Jurkat, Clone E6-1 (cell line): ENCODE data around the gene PROCA1.
"Not testable (repeated sequence)": the region's sequence is repeated elsewhere in the genome, so short reads cannot be mapped to it uniquely, and the experiment has no call there.

Experiments used
- DNase-seq: peaks from one replicate; pipeline ENCODE4 v3.0.0-alpha.2; 2011; ENCODE audit warnings: low read depth, low spot score
- H3K4me3 ChIP-seq: 2 replicates; pipeline ENCODE4 v1.5.1; 2011; ENCODE audit warnings: mild to moderate bottlenecking, low read length, control low read depth, moderate library complexity

PROCA1 gene

DNA sequence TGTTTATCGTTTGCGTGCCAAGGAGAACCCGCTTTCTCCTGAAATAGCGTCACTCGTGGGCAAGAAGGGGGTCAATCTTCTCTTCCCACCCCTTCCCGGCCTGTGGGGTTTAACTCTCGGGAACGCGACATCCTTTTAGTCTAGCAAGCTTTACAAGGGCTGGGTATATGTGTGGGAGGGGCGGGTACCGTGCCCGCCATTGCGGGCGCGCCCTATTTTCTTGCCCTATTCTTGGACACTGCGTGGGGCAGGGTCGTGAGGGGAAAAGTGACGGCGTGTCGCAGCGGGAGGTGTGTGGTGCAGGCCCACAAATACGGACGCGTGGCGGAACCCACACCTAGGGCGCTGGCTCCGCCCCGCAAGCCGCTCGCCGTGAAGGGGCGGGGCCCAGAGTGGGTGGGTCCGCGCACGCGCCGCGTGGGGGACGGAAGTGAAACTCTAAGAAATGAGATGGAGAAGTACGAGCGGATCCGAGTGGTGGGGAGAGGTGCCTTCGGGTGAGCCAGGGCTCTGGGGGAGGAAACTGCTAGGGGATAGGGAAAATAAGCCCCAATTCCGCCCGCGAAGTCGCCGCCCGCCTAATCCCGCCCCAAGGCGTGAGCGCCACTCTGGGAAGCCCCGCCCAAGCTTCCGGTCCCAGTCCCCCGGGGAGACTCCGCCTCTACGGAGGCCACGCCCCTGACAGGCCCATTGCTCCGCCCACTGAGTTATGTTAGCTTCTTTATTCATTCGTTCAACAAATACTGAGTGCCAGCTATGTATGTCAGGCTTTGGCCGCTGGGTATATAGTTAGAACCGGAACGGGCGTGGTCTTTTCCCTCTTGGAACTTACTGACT is 16.9 kb upstream of the PROCA1 start, which contains the start of gene NEK8:
Gene NEK8 (plus strand): TSS at position 425 of the 837 bp plus-strand sequence. CDS start 26 bp downstream, at position 451.
- peak within 1 kb of the TSS; percentile 88 for H3K4me3 ChIP-seq
- DNase-seq: peak; percentile 90

DNA sequence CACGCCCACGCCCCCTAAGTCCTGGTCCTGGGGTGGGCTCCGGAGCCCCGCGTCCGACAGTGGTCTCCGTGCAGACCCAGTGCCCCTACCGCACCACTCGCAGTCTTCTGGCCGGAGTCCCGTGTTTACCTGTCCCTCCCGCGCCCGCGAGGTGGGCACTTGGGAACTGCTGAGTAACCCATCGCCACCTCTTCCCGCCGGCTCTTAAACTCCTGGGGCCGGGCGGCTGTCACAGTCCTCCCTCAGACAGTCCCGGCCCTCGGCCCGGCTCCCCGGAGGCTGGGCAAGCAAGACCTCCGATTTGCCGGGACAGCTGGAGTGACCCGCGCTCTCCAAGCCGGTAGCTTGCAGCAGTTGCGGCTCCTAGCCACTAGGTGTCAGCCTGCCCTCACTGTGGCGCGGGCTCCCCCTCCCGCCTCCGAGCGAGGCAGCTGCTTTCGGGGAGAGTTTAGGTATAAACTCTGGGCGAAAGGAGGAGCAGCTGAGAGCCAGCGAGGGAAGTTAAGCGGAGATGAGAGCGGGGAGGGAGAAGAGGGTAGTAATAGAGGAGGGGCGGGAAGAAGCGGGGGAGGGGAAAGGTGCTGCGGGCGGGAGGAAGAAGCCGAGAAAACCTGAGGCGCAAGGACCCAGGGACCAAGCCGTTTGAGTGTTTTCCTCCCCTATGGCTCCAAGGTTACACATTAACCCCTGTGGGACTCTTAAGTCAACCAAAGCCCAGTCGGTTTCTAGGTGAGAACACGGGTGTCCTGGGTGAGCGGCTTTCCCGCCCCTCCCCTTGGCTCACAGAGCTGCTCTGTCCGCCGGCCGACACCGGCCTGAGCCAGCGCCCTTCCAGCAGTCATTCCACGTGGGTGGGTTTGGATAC is 15.2 kb upstream of the PROCA1 start:
- peak overlapping the region; percentile 88 for H3K4me3 ChIP-seq

DNA sequence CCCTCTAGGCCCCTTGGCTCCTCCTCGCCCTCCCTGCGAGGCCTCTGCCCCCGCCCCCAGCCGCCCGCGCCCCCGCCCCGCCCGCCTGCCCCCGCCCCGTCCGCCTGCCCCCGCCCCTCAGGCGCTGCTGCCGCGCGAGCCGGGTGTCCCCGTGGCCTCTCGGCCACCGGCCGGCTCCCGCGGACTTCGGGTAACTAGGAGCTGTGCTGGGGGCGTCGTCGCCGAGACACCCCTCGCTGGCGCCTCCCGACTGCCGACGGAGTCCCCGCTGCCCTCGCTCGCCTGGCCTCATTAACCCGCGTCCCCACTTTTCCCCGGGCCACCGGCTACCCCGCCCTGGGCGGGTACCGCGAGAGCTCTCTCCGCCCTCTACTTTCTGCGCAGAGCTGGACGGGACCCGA is 14.5 kb upstream of the PROCA1 start, which contains the start of gene TLCD1:
Gene TLCD1 (minus strand): TSS at position 8 of the 401 bp plus-strand sequence. CDS start 136 bp downstream, outside the sequence.
- H3K4me3 ChIP-seq: peak within 1 kb of the TSS; percentile 88
- DNase-seq: no peak

More for the DNA sequence above, 15.2 kb upstream of the PROCA1 start:
- peak; percentile 93 for DNase-seq

DNA sequence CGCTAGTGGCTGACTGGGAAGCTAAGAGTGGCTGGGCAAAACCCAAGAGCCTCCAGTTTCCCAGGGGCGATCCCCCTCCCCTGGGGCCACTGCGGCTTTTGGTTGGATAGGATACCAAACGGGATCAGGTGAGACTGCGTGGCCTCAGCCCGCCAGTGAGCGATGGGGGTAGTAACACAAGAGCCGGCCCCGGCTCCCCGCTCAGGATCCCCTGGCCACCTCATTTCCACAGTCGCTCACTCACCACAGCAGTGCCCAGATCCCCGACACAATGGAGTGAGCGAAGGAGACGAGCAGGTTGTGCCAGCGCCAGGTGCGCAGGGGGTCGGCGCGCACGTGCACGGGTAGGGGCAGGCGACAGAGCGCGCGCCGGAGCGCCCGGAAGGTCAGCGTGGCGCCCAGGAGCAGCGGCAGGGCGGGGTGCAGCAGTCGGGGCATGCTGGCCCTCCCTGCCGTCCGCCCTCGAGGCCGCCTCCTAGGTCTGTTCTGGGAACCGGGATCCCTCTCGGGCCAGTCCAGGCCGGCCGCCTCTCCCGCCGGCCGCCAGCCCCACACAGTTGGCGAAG is 14.1 kb upstream of the PROCA1 start:
- H3K4me3 ChIP-seq: no peak overlapping the region
- DNase-seq: no peak

DNA sequence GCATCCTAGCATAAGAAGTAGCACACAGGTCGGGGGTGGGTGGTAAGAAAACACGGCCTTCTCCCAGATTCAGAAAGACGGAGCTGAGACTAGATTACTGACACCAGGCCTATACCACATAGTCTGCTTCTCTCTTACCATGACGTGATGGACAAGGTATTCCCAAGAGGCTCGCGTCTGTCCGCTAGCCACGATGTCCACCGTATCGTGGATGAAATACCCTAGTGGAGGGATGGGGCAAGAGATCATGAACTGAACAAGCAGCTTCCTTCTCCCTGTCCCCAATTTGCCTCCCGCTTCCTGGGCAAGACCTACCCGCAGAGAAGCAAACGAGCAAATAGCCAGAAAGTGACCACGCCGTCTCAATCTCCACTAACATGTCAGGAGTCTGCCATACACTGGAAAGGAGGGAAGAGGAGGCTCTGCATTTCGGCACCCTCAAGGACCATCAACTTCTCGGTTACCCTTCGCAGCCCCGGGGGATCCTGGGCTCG is 13.5 kb upstream of the PROCA1 start:
- H3K4me3 ChIP-seq: no peak overlapping the region
- DNase-seq: no peak

DNA sequence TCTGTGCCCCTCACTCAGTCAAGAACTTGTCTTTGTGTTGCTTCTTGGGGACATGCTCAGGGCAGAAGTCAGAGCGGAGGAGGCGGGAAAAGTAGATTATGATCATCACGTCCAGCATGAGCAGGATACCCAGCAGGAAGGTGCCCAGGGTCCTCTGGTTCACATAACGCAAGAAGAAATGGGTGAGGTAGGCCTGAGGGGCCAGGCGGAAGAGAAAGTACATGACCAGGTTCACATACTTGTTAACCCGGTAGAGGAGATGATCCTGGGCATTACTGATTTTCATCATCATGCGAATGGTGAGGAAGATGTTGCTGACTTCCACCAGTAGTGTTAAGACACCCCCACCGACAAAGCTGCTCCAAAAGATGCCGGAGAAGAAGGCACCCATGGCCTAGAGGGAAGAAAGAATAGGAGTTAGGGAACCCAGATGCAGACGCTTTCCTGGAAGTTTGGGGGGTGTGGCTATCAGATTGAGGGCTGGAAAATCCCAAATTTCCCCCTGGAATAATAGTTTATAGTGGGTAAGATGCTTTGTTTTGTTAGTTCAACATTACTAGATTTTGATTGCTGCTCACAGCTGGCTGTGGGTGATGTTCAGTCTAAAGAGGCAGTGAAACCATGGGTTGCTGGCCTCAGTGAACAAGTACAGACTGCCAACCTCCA is 12.9 kb upstream of the PROCA1 start:
- no peak overlapping the region for H3K4me3 ChIP-seq
- no peak for DNase-seq

DNA sequence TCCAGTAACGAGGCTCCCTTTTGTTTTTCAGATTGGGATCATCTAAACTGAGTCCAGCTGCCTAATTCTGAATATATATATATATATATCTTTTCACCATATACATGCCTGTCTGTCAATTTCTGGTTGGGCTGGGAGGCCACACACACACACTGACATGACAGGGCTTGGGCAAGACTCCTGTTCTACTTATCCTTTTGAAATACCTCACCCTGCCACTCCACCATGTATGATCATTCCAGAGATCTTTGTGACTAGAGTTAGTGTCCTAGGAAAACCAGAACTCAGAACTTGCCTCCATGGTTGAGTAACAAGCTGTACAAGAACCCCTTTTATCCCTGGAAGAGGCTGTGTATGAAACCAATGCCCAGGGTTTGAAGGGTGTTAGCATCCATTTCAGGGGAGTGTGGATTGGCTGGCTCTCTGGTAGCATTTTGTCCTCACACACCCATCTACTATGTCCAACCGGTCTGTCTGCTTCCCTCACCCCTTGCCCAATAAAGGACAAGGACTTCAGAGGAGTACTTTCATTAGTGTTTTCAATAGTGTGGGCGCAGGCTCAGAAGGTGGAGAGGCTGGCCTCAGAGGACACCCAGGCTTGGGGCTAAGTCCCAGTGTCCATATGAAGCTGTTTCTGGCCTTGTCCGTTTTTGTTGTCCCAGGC is 12.3 kb upstream of the PROCA1 start:
- not testable (repeated sequence) for DNase-seq, H3K4me3 ChIP-seq

DNA sequence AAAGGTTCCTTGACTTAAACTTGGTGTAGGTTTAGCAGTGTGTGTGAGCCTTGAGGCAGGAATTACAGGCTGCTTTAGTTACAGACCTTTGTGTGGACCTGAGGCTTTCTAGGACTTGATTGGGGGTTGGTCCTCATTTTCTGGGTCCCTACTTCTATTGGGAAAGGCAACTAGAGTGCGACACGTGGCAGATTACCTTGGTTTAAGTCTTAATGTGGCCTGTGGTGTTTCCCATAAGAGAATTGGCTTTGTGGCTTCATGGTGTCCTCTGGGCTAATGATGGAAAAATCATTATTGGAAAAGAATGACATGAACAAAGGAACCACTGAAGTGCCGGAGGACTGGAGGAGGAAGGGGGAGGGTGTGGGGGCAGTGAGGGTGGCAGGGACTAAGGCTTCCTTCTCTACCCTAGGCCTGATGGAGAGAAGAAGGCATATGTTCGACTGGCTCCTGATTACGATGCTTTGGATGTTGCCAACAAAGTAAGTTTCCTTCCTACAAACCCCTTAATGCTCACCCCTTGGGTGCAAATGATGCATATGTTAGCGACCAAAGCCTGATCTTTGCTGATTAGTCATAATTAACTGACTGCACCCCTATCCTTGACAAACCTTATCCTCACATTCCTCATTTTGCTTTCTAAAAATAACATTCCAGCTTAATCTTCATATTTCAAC is 11.6 kb upstream of the PROCA1 start:
- no peak overlapping the region for H3K4me3 ChIP-seq

DNA sequence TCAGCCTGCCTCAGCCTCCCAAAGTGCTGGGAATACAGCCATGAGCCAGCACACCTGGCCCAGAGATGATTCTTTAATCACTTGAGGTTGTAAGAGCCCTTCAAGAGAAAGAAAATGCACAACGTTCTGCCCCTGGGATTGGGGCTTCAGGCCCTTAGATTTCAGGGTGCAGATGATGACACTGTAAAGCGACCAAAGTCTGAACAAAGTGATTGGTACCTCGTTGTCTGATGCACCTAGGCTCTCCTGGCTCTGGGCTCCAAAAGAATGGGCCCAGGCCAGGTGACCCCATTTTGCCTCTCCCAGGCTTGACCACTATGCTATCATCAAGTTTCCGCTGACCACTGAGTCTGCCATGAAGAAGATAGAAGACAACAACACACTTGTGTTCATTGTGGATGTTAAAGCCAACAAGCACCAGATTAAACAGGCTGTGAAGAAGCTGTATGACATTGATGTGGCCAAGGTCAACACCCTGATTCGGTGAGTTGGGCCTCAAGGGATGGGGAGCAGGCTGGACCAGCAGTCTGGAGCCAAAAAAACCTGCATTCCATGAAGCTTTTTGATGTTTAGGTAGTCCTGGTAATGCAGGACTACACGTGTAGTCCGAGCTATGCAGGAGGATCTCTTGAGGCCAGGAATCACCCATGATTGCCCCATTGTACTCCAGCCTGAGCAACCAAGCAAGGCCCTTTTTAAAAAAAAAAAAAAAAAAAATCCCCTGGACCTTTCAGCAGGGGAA is 10.9 kb upstream of the PROCA1 start:
- H3K4me3 ChIP-seq: no peak overlapping the region
- DNase-seq: no peak

More for the DNA sequence above, 11.6 kb upstream of the PROCA1 start:
- no peak for DNase-seq

DNA sequence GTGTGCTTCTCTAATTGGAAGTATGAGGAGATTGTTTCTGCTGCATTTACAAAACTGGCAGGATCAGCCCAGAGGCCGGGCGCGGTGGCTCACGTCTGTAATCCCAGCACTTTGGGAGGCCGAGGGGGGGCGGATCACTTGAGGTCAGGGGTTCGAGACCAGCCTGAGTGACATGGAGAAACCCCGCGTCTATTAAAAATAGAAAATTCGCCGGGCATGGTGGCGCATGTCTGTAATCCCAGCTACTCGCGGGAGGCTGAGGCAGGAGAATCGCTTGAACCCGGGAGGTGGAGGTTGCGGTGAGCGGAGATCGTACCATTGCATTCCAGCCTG is 9.3 kb upstream of the PROCA1 start:
- DNase-seq: not testable (repeated sequence)
- H3K4me3 ChIP-seq: peak overlapping the region; percentile 99

DNA sequence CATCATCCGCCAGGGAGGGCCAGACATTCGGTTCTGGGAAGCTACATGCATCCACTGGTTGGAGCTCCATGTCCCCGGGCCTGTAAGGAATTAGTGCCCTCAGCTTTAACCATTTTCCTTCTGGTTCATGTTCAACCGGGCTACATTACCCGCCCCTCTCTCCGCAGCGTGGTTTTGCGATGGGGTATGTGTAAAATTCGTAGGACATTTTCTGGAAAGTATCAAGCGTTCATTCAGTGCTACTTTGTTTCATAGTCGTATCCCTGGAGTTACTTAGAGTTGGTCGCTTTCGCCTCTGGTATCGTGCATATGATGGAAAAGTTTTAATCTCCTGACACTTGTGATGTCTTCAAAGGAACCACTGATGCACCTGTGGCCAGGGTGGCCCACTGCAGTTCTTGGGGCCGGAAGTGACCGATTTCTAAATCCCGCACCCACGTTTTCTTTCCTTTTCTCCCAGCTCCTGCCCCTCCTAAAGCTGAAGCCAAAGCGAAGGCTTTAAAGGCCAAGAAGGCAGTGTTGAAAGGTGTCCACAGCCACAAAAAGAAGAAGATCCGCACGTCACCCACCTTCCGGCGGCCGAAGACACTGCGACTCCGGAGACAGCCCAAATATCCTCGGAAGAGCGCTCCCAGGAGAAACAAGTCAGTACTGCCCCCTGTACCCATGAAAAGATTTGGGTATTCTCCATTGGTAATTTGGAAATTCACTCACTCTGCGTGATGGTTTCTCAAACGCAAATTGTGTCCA is 8.7 kb upstream of the PROCA1 start:
- H3K4me3 ChIP-seq: peak overlapping the region; percentile 99
- DNase-seq: no peak

DNA sequence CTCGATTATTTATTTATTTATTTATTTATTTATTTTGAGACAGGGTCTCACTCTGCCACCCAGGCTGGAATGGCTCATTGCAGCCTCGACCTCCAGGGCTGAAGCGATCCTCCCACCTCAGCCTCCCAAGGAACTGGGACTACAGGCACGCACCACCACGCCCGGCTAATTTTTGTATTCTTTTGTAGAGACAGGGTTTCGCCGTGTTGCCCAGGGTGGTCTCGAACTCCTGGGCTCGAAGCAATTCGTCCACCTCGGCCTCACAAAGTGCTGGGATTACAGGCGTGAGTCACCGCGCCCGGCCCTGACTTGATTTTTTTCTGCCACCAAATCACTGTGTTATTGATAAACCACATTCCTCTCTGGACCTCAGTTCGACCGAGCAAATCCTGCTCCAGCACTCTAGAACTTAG is 7.3 kb upstream of the PROCA1 start:
- H3K4me3 ChIP-seq: peak overlapping the region; percentile 99
- no peak for DNase-seq

DNA sequence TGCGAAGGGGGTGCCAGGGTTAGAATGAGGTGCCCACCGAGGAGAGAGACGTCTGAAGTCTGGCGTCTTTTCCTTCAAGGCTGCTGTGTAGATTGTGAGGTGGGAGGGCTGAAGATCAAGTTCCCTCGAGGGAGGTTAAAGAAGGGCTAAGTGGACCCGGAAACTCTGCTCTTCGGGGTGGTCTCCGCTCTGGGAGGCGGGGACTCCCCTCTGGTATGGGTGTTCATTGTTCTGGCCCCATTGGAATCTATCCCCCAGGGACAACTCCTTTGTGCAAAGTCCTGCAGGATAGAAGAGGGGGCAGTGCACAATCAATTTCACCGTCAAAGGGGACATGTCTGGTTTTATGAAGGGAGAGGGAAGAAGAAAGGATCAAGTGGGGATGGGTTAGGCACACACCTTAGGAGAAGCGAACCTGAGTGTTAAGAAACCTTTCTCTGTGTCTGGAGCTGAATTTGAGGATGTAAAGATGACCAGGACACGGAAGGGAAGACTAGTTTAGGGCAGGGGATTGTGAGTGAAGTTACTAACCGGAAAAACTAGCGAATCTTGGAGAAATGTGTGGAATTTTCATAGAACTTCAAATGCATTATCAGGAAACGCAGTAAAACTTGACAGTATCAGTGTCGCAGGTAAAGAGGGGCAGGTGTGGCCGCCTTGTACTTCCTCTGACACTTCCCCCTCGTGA is 6.8 kb upstream of the PROCA1 start:
- DNase-seq: no peak
- peak overlapping the region; percentile 99 for H3K4me3 ChIP-seq

DNA sequence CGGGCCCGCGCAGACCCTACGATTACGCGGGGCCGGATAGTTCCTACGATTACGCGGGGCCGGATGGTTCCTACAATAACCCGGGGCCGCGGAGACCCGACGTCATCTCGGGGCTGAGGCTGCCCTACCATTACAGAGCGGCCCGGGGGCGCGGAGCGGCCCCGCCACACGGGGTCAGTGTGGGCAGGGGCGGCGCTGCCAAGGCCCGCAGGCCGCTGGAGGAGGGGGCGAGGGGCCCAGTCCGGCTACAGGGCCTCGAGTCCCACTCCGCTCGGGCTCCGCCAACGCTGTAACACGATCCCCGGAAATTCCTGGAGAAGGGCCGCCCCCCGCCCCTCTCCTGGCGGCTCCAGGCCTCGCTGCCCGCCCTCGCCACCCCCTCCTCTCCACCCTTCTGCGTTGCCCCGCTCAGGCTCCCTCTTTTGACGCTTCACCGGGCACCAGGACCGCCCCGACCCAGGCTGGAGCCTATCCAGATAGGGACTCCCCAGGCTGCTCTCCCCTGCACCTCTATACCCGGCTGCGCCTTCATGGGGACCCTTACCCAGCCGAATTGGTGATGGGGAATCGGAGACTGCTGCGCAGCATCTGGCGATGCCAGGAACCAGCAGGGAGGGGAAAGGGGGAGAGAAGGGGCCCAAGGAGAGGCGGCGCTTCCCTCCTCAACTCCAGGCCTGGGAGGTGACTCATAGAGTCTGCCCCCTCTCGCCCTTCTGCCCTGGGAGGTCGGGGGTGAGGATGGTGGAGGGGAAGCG is 6.1 kb upstream of the PROCA1 start, which contains the start of gene RAB34:
Gene RAB34 (minus strand): TSS at position 291 of the 755 bp plus-strand sequence. CDS start 602 bp downstream, outside the sequence.
- no peak for DNase-seq
- H3K4me3 ChIP-seq: no peak within 1 kb of the TSS
